ENCODE results near the gene XRCC1.

GRCh38 chr19:43553656-43554055 is 21.7 kb downstream of the XRCC1 start:
- TF ChIP-seq CTCF (conservative IDR thresholded peaks at IDR 0.05 in 1 of 2, IDR thresholded peaks at IDR 0.05 in 1 of 2; ENCODE audit: extremely low read depth in 1 of 2, insufficient read depth in 1 of 2, low read depth in 1 of 2, low read length in 2 of 2) (no peak), EZH2 (IDR thresholded peaks at IDR 0.05; ENCODE audit: borderline replicate concordance, low read length) (no peak)
